HFF-Myc (cell line): ENCODE results near the gene SSU72.

ENCODE experiments used
- DNase-seq: peaks from one replicate; pipeline ENCODE4 v3.0.0-alpha.2; 2011; ENCODE audit warnings: low read depth; ENCODE audit errors: extremely low read depth
- H3K4me3 ChIP-seq: replicated peaks from 2 replicates; pipeline ENCODE4 v1.5.1; 2011; ENCODE audit warnings: low read depth, mild to moderate bottlenecking, control low read depth, low read length
- CTCF ChIP-seq: IDR thresholded peaks from 2 replicates; pipeline ENCODE4 v1.5.1; 2012; ENCODE audit warnings: mild to moderate bottlenecking, low read depth, low read length, control low read depth; ENCODE audit errors: missing control alignments

Gene SSU72

GRCh38 chr1:1610796-1611195, 36.1 kb upstream of the SSU72 start:
- no peak overlapping the region for H3K4me3 ChIP-seq
- DNase-seq: no peak
- TF ChIP-seq CTCF: no peak

- no peak for DNase-seq
- TF ChIP-seq CTCF: no peak
- H3K4me3 ChIP-seq: no peak overlapping the region
Observed at GRCh38 chr1:1609822-1610485, 35.3 kb upstream of the SSU72 start.

GRCh38 chr1:1606232-1606631, 31.6 kb upstream of the SSU72 start:
- no peak overlapping the region for H3K4me3 ChIP-seq
- DNase-seq: no peak
- TF ChIP-seq CTCF: no peak

GRCh38 chr1:1605724-1606123, 31.1 kb upstream of the SSU72 start:
- DNase-seq: no peak
- no peak overlapping the region for H3K4me3 ChIP-seq
- no peak for TF ChIP-seq CTCF

GRCh38 chr1:1605034-1605591, 30.4 kb upstream of the SSU72 start:
- H3K4me3 ChIP-seq: no peak overlapping the region
- no peak for DNase-seq
- no peak for TF ChIP-seq CTCF

GRCh38 chr1:1604374-1605033, 29.8 kb upstream of the SSU72 start:
- no peak for TF ChIP-seq CTCF
- H3K4me3 ChIP-seq: no peak overlapping the region
- no peak for DNase-seq
